GM15510 (cell line): Measurements from ENCODE around the gene TRAPPC12.

Experiments
- POLR2A ChIP-seq: IDR thresholded peaks from 3 replicates; pipeline ENCODE4 v1.6.1; 2011; ENCODE audit warnings: borderline replicate concordance; ENCODE audit not compliant: insufficient read length; ENCODE audit errors: extremely low read depth

The TRAPPC12 gene

DNA sequence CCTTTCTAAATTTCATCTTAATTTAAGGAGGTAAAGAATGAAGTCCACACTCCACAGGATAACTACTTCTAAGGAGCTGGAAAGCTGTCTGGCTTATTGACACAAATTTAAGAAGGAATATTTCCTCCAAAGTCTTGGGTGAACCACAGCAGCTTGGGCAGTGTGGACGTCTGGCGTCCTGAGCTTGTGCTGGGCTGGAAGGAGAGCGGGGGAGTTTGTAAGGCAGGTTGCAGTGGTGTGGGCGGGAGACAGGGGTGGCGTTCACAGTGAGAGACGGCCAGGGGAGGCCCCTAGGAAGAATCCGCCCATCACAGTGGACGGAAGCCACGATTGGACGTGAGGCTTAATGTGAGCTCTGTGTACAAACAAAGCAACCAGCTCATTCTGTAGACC is 114.1 kb downstream of the TRAPPC12 start:
- no peak for TF ChIP-seq POLR2A

DNA sequence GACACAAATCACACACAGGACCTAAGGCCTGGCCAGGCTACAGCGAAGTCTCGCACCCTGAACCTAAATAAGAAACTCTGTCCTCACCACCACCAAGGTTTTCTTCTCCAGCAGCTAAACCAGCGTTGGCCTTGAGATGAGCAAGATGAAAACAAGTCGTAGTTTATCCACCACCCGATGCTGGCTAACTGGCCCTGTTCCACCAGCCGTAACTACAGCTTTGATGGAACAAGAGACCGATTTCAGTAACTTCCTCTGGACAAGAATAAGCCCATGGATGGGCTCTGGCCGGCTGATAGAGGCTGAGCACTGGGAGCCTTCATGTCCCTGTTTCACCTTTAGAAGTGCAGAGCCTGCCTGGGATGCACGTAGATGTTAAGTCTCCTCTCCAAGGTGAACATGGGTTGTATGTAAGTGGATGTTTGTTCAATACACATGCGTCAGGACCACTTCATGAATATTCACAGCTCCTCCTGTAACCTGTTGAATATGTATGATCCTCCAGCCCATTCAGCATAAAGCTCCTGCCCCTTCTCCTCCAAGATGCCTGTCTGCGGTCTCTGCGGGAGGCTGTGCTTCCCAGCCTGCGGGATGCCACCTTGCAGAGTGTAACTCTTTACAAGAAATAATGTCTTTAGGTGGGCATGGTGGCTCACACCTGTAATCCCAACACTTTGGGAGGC is 115.6 kb downstream of the TRAPPC12 start:
- TF ChIP-seq POLR2A: no peak

DNA sequence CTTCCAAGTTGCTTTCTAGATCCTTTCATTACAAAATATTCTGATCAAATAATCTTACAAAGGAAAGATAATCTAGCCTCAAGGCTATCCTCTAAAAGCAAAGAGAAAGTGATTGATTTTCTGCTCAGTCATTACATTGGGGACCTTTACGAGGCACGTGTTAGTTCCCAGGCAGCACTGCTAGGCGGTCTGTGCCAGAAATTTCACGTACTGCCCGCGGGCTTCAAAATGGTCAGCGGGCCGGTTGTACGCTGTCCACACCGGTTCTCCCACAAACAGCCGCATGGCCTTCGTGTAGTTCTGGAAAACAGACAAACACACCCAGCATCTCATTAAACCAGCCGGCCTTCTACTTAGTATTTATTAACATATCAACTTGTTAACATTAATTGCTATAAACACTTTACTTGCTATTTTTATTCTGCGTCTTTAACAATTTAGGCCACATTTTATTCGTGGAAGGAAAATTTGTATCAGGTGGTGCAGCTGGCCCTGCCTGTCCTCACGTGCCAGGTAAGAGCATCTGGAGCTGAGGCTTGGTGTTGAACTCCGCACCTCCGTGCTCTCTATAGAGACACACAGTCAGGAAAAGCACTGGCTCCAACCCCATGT is 119.4 kb downstream of the TRAPPC12 start:
- no peak for TF ChIP-seq POLR2A

DNA sequence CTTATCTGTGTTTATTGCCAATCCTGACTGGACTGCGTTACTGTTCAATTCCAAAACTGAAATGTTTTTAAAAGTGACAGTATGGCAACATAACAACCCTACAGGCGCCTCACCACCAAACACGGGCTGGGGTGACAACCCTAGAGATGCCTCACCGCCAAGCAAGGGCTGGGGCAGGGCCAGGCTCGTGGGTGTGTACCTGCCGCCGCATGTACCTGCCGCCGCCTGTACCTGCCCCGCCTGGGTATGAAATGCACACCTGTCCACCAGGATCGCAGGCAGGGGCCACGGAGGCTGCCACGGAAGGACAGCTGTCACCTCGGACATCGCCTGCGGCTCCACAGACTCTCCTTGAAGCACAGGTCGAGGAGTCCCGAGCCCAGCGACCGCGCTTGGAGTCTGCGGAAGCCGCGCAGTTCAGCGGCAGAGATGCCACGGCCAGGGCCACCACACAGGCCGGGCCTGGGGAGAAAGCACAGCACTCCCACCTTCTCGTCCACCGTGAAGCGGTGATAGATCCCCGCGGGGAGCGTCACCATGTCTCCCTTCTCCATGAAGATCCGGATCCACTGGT is 120.9 kb downstream of the TRAPPC12 start:
- TF ChIP-seq POLR2A: no peak

DNA sequence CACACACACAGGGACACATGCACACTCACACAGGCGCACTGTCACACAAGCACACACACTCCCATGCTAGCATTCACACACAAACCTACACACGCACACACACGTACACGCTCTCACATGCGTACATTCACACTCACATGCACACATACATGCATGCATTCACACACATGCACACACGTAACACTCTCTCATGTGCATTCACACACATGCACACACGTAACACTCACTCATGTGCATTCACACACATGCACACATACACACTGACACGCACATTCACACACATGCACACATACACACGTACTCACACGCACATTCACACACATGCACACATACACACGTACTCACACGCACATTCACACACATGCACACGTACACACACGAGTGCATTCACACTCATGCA is 123.6 kb downstream of the TRAPPC12 start:
- no peak for TF ChIP-seq POLR2A

DNA sequence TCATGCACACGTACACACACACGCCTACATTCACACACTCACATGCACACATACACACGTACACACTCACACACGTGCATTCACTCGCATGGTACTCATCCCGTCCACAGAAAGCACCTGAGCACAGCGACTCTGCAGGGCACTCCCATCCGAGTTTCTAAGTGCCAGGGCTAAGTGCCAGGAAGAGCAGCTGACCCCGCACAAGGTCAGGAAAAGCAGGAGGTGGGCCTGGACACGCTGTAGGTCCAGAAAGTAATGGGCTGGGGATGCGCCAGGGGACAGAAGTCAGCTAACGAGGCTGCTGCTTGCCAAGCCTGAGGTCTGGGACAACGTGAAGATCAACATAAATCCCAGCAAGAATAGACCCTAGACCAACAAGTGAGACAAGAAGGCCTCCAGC is 124.0 kb downstream of the TRAPPC12 start:
- no peak for TF ChIP-seq POLR2A

DNA sequence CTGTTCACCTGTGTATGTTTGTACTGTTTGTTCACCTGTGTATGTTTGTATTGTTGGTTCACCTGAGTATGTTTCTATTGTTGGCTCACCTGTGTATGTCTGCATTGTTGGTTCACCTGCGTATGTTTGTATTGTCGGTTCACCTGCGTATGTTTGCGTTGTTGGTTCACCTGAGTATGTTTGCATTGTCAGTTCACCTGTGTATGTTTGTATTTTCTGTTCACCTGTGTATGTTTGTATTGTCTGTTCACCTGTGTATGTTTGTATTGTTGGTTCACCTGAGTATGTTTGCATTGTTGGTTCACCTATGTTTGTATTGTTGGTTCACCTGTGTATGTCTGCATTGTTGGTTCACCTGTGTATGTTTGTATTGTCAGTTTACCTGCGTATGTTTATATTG is 125.2 kb downstream of the TRAPPC12 start:
- TF ChIP-seq POLR2A: no peak

DNA sequence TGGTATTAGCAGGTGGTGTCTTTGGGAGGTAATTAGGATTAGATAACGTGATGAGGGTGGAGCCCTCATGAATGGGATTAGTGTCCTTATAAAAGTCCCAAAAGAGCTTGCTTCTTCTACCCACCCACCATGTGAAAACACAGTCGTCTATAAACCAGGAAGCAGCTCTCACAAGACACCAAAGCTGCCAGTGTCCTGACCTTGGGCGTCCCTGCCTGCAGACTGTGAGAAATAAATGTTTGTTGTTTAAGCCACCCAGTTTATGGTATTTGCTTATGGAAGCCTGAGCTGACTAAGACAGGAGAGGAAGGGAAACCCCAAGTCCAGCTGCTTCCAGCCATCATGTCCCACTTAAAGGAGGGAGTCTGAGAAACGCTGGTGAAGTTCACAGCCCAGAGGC is 126.3 kb downstream of the TRAPPC12 start:
- no peak for TF ChIP-seq POLR2A

DNA sequence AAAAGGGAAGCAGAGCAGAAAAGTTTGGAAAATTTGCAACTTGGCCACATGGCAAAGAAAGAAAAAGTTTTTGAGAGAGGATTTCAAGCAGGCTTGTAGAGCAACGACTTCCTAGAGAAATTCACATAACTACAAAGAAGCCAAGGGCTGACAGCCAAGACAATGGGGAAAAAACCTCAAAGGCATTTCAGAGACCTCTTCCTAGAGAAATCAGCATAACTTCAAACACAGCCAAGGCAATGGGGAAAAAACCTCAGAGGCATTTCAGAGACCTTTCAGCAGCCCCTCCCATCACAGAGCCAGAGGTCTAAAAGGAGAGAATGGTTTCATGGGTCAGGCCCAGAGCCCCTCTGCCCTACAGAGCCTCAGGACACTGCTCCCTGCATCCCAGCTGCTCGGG is 132.6 kb downstream of the TRAPPC12 start:
- no peak for TF ChIP-seq POLR2A

DNA sequence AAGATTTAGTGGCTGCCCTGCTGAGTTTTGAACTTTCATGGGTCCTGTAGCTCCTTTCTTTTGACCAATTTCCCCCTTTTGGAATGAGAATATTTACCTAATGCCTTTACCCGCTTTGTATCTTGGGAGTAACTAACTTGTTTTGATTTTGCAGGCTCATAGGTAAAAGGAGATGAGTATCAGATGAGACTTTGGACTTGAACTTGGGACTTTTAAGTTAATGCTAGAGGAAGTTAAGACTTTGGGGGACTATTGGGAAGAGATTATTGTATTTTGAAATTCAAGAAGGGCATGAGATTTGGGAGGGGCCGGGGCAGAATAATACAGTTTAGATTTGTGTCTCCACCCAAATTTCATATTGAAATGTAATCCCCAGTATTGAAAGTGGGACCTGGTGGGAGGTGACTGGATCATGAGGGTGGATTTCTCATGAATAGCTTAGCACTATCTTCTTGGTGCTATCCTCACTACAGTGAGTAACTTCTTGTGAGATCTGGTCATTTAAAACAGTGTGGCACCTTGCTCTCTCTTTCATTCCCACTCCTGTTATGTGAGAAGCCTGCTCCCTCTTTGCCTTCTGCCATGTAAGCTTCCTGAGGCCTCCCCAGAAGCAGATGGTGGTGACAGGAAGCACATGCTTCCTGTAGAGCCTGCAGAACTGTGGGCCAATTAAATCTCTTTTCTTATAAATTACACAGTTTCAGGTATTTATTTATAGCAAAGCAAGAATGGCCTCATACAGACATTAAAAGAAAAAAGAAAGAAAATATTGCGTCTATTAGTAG is 133.7 kb downstream of the TRAPPC12 start:
- no peak for TF ChIP-seq POLR2A

DNA sequence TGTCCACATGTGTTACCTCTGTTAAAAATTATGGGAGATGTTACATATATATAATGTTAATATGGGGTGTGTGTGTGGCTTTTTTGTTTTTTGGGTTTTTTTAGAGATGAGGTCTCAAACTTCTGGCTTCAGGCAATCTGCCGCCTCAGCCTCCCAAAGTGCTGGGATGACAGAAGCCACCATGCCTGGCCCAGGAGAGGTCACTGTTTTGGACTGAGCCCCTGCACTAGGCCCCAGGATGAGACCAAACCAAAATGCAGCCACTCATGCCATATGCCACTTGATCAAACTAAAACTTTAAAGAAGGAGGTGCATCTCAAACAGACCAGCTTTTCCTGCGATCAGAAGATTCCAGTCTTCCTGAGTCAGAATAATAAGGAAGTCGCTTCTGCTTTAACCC is 137.3 kb downstream of the TRAPPC12 start:
- no peak for TF ChIP-seq POLR2A

DNA sequence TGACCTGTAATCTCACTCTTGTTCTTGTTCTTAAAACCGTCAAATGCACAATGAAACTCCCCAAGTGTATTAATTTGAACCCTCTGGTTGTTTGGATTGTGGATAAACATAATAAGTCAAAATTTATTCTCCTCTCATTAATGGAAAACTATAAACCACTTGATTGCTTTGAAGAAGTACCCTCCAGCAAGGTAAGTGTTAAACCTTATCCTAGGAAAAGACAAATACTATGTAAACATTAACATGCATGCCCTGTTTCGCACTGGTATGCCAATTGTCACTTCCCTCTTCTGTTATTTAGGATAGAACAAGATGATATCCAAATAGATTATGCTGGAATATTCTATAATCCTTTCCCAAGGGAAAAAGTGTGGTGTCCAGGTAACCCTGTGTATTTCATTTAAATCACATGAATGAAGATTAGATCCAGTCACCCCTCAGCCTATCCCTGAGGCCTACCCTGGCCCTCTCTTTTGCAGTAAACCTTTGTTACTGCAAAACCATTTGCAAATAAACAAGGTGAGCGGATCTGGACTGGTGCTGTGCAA is 138.5 kb downstream of the TRAPPC12 start:
- no peak for TF ChIP-seq POLR2A

DNA sequence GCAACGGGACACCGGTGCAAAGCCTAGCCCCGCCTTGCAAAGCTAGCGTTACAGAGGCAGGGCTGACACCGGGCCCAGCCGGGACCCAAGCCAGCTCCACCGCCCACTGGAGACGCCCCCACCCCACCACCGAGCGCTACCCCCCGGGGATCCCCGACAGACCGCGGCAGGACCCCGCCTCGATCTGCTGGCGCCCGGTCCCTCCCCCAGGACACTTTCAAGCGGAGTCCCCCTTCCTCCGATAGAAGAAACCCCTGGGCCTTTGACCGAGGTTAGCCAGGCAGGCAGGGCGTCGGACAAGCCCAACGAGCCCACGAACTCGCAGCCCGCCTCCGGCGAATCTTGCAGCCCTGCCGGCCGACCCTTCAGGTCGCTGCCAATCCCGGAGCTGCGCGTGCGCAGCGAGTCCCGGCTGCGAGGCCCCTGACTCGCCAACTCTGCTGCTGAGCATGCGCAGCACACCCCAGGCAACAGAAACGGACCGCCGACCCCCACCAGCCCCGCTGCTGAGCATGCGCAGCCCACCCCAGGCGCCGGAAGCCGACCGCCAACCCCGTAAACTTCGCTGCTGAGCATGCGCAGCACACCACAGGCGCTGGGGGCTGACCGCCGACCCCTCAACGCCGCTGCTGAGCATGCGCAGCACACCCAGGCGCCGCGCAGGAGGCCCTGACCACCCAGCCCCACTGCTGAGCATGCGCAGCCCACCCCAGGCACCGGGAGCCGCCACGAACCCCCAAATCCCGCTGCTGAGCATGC is 139.2 kb downstream of the TRAPPC12 start:
- peak; percentile 95 for TF ChIP-seq POLR2A

DNA sequence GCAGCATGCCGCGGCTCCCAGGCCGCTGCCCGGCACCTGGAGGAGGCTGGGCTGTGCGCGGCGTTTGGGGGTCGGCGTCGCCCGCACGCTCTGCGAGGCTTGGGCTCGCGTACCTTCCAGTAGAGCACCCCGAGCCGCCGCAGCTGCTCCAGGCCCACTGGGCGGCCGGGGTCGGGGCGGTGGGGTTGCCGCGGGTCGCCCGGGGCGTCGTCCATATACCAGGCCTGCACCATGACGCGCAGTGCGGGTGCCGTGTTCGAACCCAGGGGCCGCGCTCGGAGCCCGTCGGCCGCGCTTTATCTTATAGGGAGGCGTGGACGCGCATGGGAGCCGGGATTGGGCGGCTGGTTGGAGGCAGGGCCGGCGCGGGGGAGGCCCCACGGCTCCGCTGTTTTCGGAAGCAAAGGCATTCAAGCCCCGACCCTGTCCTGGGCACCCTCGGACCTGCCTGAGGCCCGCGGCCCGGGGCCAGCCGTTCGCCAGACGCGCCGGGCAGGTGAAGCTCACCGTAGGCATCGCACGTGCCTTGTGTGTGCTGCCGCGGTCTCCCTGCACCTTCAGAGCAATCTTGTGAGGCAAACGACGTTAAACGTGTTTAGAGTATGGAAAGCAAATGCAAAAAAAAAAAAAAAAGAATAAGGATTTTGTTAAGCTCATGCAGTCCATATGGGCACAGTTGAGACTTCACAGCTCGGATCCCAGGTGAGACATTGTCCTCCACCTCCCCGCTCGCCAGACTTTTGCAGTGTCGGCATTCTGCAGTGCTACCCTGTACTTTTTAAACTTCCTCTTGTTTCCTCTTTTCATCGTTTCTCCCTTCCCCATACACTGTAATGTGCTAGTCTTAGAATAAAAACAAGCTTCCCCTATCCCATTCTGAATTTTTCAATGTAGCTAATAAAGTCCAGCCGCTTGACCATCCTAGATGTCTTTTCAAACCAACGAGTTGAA is 140.0 kb downstream of the TRAPPC12 start, which contains the start of gene ADI1:
Gene ADI1, minus strand, starts transcription at position 277 of the 951 bp plus-strand sequence. Its CDS starts 44 bp downstream, at position 233.
- peak; percentile 87 for TF ChIP-seq POLR2A

DNA sequence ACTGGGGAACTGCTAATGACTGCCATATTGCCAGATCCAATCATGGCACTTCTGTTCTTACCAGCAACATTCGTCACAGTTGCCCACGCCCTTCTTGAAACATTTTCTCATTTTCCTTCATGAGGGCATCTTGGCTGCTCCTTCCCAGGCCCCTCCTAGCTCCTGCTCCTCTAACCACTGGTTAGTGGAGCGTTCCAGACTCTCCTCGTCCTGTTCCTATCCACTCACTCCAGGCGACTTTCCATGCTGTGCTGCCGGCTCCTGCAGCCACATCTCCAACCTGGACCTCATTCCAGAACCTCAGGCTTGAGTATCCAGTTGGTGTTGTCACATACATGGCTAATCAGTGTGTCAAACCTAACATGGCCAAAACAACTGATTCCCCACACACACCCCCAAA is 141.1 kb downstream of the TRAPPC12 start:
- TF ChIP-seq POLR2A: no peak
